ENCODE results near the gene ZNF618.

DNA sequence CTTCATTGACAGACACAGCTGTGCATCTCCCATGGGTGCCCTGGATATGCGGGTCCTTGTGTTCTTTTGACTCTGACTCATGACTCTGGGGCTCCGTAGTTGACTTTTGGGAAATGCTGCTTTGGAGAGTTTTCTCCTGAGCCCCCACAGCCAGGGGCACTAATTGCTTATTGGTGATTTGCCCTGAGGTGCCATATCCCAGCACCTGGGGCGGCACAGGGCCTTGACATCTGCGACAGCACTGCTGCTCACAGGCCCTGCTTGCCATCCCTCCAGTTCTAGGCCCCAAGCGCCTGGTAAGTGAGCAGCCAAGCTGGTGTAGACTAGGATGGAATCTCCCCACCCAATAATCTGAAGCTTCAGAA, 126.9 kb downstream of the ZNF618 start:
- TF ChIP-seq CTCF (IDR thresholded peaks at IDR 0.05; ENCODE audit: low read depth, low read length, poor library complexity, severe bottlenecking) (no peak), EZH2phosphoT487 (IDR thresholded peaks at IDR 0.05; ENCODE audit: borderline replicate concordance, low read length) (no peak)
